CD14-positive monocyte (primary cell): Measurements from ENCODE around the gene TTLL11. TPM values are rescaled to one million over a fixed set of nuclear protein-coding genes. Genes with fewer than 3 reads are reported as not detected.

ENCODE experiments used
- DNase-seq, 3 donors: peaks; one replicate each; pipeline ENCODE4 v3.0.0-alpha.2; 2011 to 2022
- H2AFZ ChIP-seq: 2 replicates; pipeline ENCODE4 v1.6.0; 2012; ENCODE audit warnings: mild to moderate bottlenecking, low read depth, low read length, inconsistent platforms; ENCODE audit not compliant: insufficient read depth, poor library complexity, severe bottlenecking
- H3K27ac ChIP-seq, 2 donors: 1 replicate in 1 of 2; 2 replicates in 1 of 2; pipeline ENCODE4 v1.5.1; 2012 to 2013; ENCODE audit warnings: low read length in 2 of 2, control low read depth in 1 of 2, inconsistent platforms in 1 of 2, low read depth in 1 of 2, mild to moderate bottlenecking in 1 of 2
- H3K27me3 ChIP-seq, 2 donors: one replicate each; pipeline versions ENCODE4 v1.6.0 to v1.6.1; 2011 to 2013; ENCODE audit warnings: low read length in 2 of 2; ENCODE audit not compliant: control insufficient read depth in 2 of 2, insufficient read depth in 2 of 2
- H3K36me3 ChIP-seq, 2 donors: replicated peaks in 1 of 2; 1 replicate in 1 of 2; 2 replicates in 1 of 2; pipeline versions ENCODE4 v1.5.1 to v1.6.1; 2012 to 2013; ENCODE audit warnings: low read length in 2 of 2, control low read depth in 1 of 2, inconsistent platforms in 1 of 2, mild to moderate bottlenecking in 1 of 2; ENCODE audit not compliant: insufficient read depth in 2 of 2, control insufficient read depth in 1 of 2
- H3K4me1 ChIP-seq, 2 donors: 1 replicate in 1 of 2; 2 replicates in 1 of 2; pipeline versions ENCODE4 v1.5.1 to v1.6.1; 2012 to 2013; ENCODE audit warnings: low read length in 2 of 2, control low read depth in 1 of 2, inconsistent platforms in 1 of 2, mild to moderate bottlenecking in 1 of 2, moderate library complexity in 1 of 2; ENCODE audit not compliant: insufficient read depth in 2 of 2, control insufficient read depth in 1 of 2
- H3K4me2 ChIP-seq: replicated peaks from 2 replicates; pipeline ENCODE3; 2012; ENCODE audit warnings: low read length, moderate library complexity, mild to moderate bottlenecking; ENCODE audit not compliant: poor library complexity, severe bottlenecking; ENCODE audit errors: extremely low read depth
- H3K4me3 ChIP-seq, 3 experiments: fragments of 200-600 bp in 1 of 3; sonication (generic) in 1 of 3; replicated peaks in 1 of 3; 1 replicate in 2 of 3; 2 replicates in 1 of 3; pipeline ENCODE4 v1.5.1; 2011 to 2013; ENCODE audit warnings: low read length in 3 of 3, mild to moderate bottlenecking in 3 of 3, control low read depth in 2 of 3, low read depth in 2 of 3, inconsistent platforms in 1 of 3, moderate library complexity in 1 of 3
- H3K79me2 ChIP-seq: 2 replicates; pipeline ENCODE4 v1.6.0; 2012; ENCODE audit warnings: mild to moderate bottlenecking, control low read depth, inconsistent platforms, low read length, moderate library complexity; ENCODE audit not compliant: insufficient read depth
- H3K9ac ChIP-seq: 2 replicates; pipeline ENCODE4 v1.6.0; 2017; ENCODE audit warnings: low read length, mild to moderate bottlenecking; ENCODE audit not compliant: insufficient read depth, poor library complexity, severe bottlenecking
- H3K9me3 ChIP-seq, 2 donors: replicated peaks in 1 of 2; 1 replicate in 1 of 2; 2 replicates in 1 of 2; pipeline versions ENCODE4 v1.5.1 to v1.6.1; 2012 to 2013; ENCODE audit warnings: low read length in 2 of 2, control low read depth in 1 of 2; ENCODE audit not compliant: control insufficient read depth in 1 of 2, insufficient read depth in 1 of 2
- H4K20me1 ChIP-seq: 2 replicates; pipeline ENCODE4 v1.6.0; 2012; ENCODE audit warnings: mild to moderate bottlenecking, low read length, control low read depth, moderate library complexity; ENCODE audit not compliant: insufficient read depth
- H3K27ac Mint-ChIP-seq, 7 donors: one replicate each; pipeline ENCODE4 v1.8.0; 2020; ENCODE audit warnings: mild to moderate bottlenecking in 7 of 7, mixed read lengths in 7 of 7, moderate library complexity in 6 of 7, inconsistent platforms in 2 of 7
- H3K27me3 Mint-ChIP-seq, 3 donors: one replicate each; pipeline ENCODE4 v1.8.0; 2021 to 2022; ENCODE audit warnings: low read depth in 3 of 3, mild to moderate bottlenecking in 3 of 3, mixed read lengths in 3 of 3, moderate library complexity in 3 of 3, inconsistent platforms in 1 of 3
- H3K36me3 Mint-ChIP-seq, 2 donors: one replicate each; pipeline ENCODE4 v1.8.0; 2020; ENCODE audit warnings: mixed read lengths in 2 of 2, inconsistent platforms in 1 of 2, mild to moderate bottlenecking in 1 of 2
- H3K4me1 Mint-ChIP-seq: one replicate; pipeline ENCODE4 v1.8.0; 2020; ENCODE audit warnings: mild to moderate bottlenecking, mixed read lengths
- H3K4me3 Mint-ChIP-seq, 2 donors: one replicate each; pipeline ENCODE4 v1.8.0; 2020; ENCODE audit warnings: mild to moderate bottlenecking in 2 of 2, mixed read lengths in 2 of 2, moderate library complexity in 1 of 2
- H3K9me3 Mint-ChIP-seq, 7 donors: one replicate each; pipeline ENCODE4 v1.8.0; 2020 to 2022; ENCODE audit warnings: mixed read lengths in 7 of 7, mild to moderate bottlenecking in 6 of 7, moderate library complexity in 6 of 7, inconsistent platforms in 2 of 7
- WGBS: methylation state at CpG from one replicate; pipeline ENCODE4 v1.1.5; 2013; ENCODE audit warnings: missing lambda C conversion rate; ENCODE audit not compliant: insufficient coverage; 5-methylcytosine and 5-hydroxymethylcytosine counted together
- intact Hi-C, 2 donors: fragments of 100-400 bp; cut with micrococcal nuclease; formaldehyde crosslinking; loops; one replicate each; pipeline versions ENCODE4 v1.15.0 to v1.15.1; 2023
- polyA plus RNA-seq, 3 donors: library from polyadenylated mRNA; depleted of rRNA in 1 of 3; unstranded in 2 of 3; stranded (reverse) in 1 of 3; fragments of 300-500 nt in 2 of 3; fragments of >200 nt in 1 of 3; fragmentation: Illumina TruSeq in 2 of 3; gene quantifications; 1 replicate in 2 of 3; 2 replicates in 1 of 3; pipeline ENCODE4 v1.2.3, GENCODE V29; 2012 to 2021
- TF ChIP-seq, protein P1 (sequence below): fragments of 200-600 bp; IDR thresholded peaks from one replicate; pipeline ENCODE4 v1.8.0; 2022; ENCODE audit warnings: antibody characterized with exemption, mild to moderate bottlenecking

TTLL11 gene
- polyA plus RNA-seq, 3 donors: 2.9 to 3.5 (median 3.1) TPM

DNA sequence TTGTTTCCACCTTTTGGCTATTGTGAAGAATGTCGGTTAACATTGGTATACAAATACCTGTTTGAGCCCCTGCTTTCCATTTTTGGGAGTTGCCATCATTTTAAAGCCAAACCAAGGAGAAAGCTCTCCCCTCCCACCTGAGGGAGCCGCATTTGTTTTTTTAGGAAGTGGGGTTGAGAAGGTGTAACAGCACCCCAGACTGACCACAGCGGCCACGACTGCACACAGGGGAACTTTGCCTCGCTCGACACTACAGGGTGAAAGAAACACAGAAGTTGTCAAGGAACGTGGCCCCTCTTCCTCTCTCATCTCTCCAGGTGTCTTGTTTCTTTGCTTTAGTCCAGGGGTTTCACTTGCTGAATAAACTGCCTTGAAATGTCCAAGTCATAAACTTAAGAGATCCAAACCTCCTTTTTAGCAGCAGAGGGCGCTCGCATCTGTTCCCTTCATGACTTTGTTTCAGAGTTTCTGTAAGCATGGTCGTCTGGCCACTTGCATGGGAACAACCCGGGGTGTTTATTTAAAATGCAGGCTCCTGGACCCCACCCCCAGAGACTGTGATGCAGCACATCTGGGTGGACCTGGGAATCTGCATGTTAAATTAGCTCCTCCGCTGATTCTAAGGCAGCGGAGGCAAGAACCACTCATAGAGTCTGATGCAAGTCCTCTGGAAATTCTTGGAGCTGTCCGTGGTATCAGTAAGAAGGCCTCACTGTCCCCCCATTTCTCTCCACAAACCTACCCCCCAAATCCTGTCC is 2.1 kb upstream of the TTLL11 start:
- Mint-ChIP-seq H3K27ac (no peak overlapping the region), H3K9me3 (peaks cover 0 to 5% (median 0%) of the 10 kb centered on the region in 7 donors), H3K36me3 (no peaks in the 10 kb centered on the region), H3K4me1 (peaks cover 41% of the 10 kb centered on the region), H3K4me3 (peak overlapping the region; percentile 1 to 79), H3K27me3 (peaks cover 12 to 23% (median 23%) of the 10 kb centered on the region in 3 donors)
- no peaks in the 10 kb centered on the region for H3K9me3 ChIP-seq
- no peaks in the 10 kb centered on the region for H3K36me3 ChIP-seq
- 17% methylated on average over 7 of the region's 14 CpGs for WGBS
- H3K27ac ChIP-seq: no peak overlapping the region
- H3K4me1 ChIP-seq: peaks cover 26 to 29% of the 10 kb centered on the region in 2 donors
- peak overlapping the region; percentile 32 for H3K4me2 ChIP-seq
- intact Hi-C loops: loop anchor here (5.0 to 10.0 kb wide), 6 partner anchors 62 to 1520 kb away; partner anchors contain the start of genes MRRF (in 2 of the 2), RBM18 (in 2 of the 2), MORN5 (in 1 of the 2) and NDUFA8 (in 1 of the 2)
- H3K79me2 ChIP-seq: peaks cover 15% of the 10 kb centered on the region
- H2AFZ ChIP-seq: no peak overlapping the region
- TF ChIP-seq, protein P1, sequence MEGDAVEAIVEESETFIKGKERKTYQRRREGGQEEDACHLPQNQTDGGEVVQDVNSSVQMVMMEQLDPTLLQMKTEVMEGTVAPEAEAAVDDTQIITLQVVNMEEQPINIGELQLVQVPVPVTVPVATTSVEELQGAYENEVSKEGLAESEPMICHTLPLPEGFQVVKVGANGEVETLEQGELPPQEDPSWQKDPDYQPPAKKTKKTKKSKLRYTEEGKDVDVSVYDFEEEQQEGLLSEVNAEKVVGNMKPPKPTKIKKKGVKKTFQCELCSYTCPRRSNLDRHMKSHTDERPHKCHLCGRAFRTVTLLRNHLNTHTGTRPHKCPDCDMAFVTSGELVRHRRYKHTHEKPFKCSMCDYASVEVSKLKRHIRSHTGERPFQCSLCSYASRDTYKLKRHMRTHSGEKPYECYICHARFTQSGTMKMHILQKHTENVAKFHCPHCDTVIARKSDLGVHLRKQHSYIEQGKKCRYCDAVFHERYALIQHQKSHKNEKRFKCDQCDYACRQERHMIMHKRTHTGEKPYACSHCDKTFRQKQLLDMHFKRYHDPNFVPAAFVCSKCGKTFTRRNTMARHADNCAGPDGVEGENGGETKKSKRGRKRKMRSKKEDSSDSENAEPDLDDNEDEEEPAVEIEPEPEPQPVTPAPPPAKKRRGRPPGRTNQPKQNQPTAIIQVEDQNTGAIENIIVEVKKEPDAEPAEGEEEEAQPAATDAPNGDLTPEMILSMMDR: peak; percentile 79
- peak; percentile 29 to 43 (median 40) for DNase-seq
- H3K9ac ChIP-seq: no peak overlapping the region
- peaks cover 6% of the 10 kb centered on the region for H4K20me1 ChIP-seq
- no peak overlapping the region for H3K4me3 ChIP-seq
- peaks cover 0 to 8% of the 10 kb centered on the region in 2 donors for H3K27me3 ChIP-seq

DNA sequence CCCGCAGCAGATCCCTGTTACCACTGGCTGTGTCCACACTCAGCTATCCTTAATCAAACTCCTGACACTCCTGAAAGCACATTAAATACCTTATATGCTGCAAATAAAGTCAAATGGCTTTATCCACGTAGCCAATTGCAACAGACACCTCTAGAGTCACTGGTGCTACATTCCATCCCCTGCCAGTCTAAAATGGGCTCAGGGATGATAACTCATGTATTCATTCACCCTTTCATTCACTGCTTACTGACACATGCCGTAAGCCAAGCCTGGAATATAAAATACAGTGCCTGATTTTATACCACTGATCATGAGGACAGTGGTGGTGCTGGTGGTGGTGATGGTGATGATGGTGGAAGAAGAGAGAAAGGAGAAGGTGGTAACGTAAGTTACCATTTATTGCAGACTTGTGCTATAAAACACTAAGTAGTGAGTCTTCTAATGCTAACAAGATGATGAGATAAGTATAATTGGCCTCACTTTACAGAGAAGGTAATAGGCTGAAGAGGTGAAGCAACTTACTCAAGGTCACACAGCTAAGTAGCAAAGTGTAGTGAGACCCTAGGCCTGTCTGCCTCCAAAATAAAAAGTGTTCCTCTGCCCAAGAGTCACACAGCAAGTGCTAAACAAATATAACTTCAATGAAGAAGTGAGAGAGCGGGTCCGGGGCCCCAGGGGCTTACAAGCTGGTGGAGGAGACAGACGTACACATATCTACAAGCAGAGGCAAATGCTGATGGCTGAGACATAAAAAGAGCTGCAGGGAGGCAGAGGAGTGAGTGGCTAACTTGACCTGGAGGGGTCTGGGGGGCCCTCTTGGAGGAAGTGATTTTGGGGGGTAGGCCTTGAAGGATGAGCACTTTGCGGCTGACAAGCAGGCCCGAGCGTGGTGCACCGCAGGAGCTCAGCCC is 1.2 kb downstream of the TTLL11 start:
- Mint-ChIP-seq H3K4me3 (peak overlapping the region; percentile 83 to 95), H3K27ac (peak overlapping the region in 6 of 7 donors; percentile 30 to 89 (median 63)), H3K36me3 (peaks cover 2 to 8% of the 10 kb centered on the region in 2 donors), H3K9me3 (peaks cover 0 to 5% (median 0%) of the 10 kb centered on the region in 7 donors), H3K27me3 (peaks cover 10 to 20% (median 19%) of the 10 kb centered on the region in 3 donors), H3K4me1 (peaks cover 44% of the 10 kb centered on the region)
- peak overlapping the region; percentile 75 for H3K9ac ChIP-seq
- H3K27me3 ChIP-seq: peaks cover 0 to 8% of the 10 kb centered on the region in 2 donors
- no peak for DNase-seq
- TF ChIP-seq, protein P1: no peak
- peaks cover 26 to 29% of the 10 kb centered on the region in 2 donors for H3K4me1 ChIP-seq
- H3K4me2 ChIP-seq: peak overlapping the region; percentile 95
- H2AFZ ChIP-seq: peak overlapping the region; percentile 88
- 55% methylated on average over 8 of the region's 11 CpGs for WGBS
- intact Hi-C loops: loop anchor here (5.0 to 10.0 kb wide), 5 partner anchors 65 to 1517 kb away; partner anchors contain the start of genes MRRF (in 2 of the 2), RBM18 (in 2 of the 2), MORN5 (in 1 of the 2) and NDUFA8 (in 1 of the 2)
- no peaks in the 10 kb centered on the region for H3K9me3 ChIP-seq
- peaks cover 12% of the 10 kb centered on the region for H4K20me1 ChIP-seq
- H3K36me3 ChIP-seq: no peaks in the 10 kb centered on the region
- peaks cover 15% of the 10 kb centered on the region for H3K79me2 ChIP-seq
- H3K27ac ChIP-seq: no peak overlapping the region
- peak overlapping the region; percentile 59 to 83 (median 69) for H3K4me3 ChIP-seq
